Glutamatergic neuron (in vitro differentiated cells): ENCODE data around the gene DDX10. TPM values are rescaled to one million over a fixed set of nuclear protein-coding genes. Genes with fewer than 3 reads are reported as not detected.

Experiments
- DNase-seq: peaks from one replicate; pipeline ENCODE4 v3.0.0; 2022
- H3K27ac Mint-ChIP-seq: one replicate; pipeline ENCODE4 v1.8.0; 2020; ENCODE audit warnings: mild to moderate bottlenecking, mixed read lengths, inconsistent platforms; ENCODE audit not compliant: unreplicated experiment
- H3K27me3 Mint-ChIP-seq: one replicate; pipeline ENCODE4 v1.8.0; 2020; ENCODE audit warnings: mild to moderate bottlenecking, moderate library complexity, mixed read lengths, inconsistent platforms; ENCODE audit not compliant: unreplicated experiment
- H3K36me3 Mint-ChIP-seq: one replicate; pipeline ENCODE4 v1.8.0; 2020; ENCODE audit warnings: mild to moderate bottlenecking, mixed read lengths, inconsistent platforms; ENCODE audit not compliant: unreplicated experiment
- H3K4me1 Mint-ChIP-seq: one replicate; pipeline ENCODE4 v1.8.0; 2020; ENCODE audit warnings: mild to moderate bottlenecking, low read depth, mixed read lengths, inconsistent platforms; ENCODE audit not compliant: unreplicated experiment
- H3K4me3 Mint-ChIP-seq: one replicate; pipeline ENCODE4 v1.8.0; 2020; ENCODE audit warnings: mild to moderate bottlenecking, mixed read lengths, inconsistent platforms; ENCODE audit not compliant: unreplicated experiment
- H3K9me3 Mint-ChIP-seq: one replicate; pipeline ENCODE4 v1.8.0; 2020; ENCODE audit warnings: mild to moderate bottlenecking, moderate library complexity, mixed read lengths, inconsistent platforms; ENCODE audit not compliant: unreplicated experiment
- CTCF ChIP-seq: fragments of 200-600 bp; sonication (generic); IDR thresholded peaks from one replicate; pipeline ENCODE4 v1.5.0; 2021; ENCODE audit not compliant: partially characterized antibody, unreplicated experiment
- total RNA-seq: library from RNA; stranded (reverse); fragmentation: NEBNext Ultra II Directional; extraction: Animal tissue kit (Norgen Biotek cat#: 25700); gene quantifications from one replicate; pipeline ENCODE4 v1.2.1, GENCODE V29; 2021; ENCODE audit not compliant: unreplicated experiment

DDX10 gene
- total RNA-seq, 1 donor from 2014 or later: 18.8 TPM

- H3K4me3 Mint-ChIP-seq: no peak overlapping the region
- TF ChIP-seq CTCF: no peak
- no peaks in the 10 kb centered on the region for H3K36me3 Mint-ChIP-seq
Measured at GRCh38 chr11:108669711-108670110, 4.8 kb downstream of the DDX10 start.

GRCh38 chr11:108670451-108670850 is 5.6 kb downstream of the DDX10 start:
- no peak overlapping the region for H3K27ac Mint-ChIP-seq

More at GRCh38 chr11:108669711-108670110, 4.8 kb downstream of the DDX10 start:
- peaks cover 8% of the 10 kb centered on the region for H3K4me1 Mint-ChIP-seq
- DNase-seq: no peak
- H3K27me3 Mint-ChIP-seq: peaks cover 3% of the 10 kb centered on the region
- H3K27ac Mint-ChIP-seq: no peak overlapping the region
- H3K9me3 Mint-ChIP-seq: peaks cover 7% of the 10 kb centered on the region

GRCh38 chr11:108672113-108672512 is 7.2 kb downstream of the DDX10 start:
- no peak for DNase-seq
- no peaks in the 10 kb centered on the region for H3K27me3 Mint-ChIP-seq
- H3K9me3 Mint-ChIP-seq: peaks cover 3% of the 10 kb centered on the region

More at GRCh38 chr11:108670451-108670850, 5.6 kb downstream of the DDX10 start:
- DNase-seq: no peak
- peaks cover 8% of the 10 kb centered on the region for H3K4me1 Mint-ChIP-seq
- H3K4me3 Mint-ChIP-seq: no peak overlapping the region
- TF ChIP-seq CTCF: no peak
- H3K27me3 Mint-ChIP-seq: no peaks in the 10 kb centered on the region
- no peaks in the 10 kb centered on the region for H3K36me3 Mint-ChIP-seq
- peaks cover 3% of the 10 kb centered on the region for H3K9me3 Mint-ChIP-seq

GRCh38 chr11:108672786-108673185 is 7.9 kb downstream of the DDX10 start:
- peaks cover 3% of the 10 kb centered on the region for H3K9me3 Mint-ChIP-seq
- no peak overlapping the region for H3K27ac Mint-ChIP-seq

More at GRCh38 chr11:108672113-108672512, 7.2 kb downstream of the DDX10 start:
- no peak overlapping the region for H3K4me3 Mint-ChIP-seq
- TF ChIP-seq CTCF: no peak
- no peak overlapping the region for H3K27ac Mint-ChIP-seq
- H3K36me3 Mint-ChIP-seq: no peaks in the 10 kb centered on the region
- H3K4me1 Mint-ChIP-seq: no peaks in the 10 kb centered on the region

More at GRCh38 chr11:108672786-108673185, 7.9 kb downstream of the DDX10 start:
- no peak overlapping the region for H3K4me3 Mint-ChIP-seq
- DNase-seq: no peak
- H3K27me3 Mint-ChIP-seq: no peaks in the 10 kb centered on the region
- H3K4me1 Mint-ChIP-seq: no peaks in the 10 kb centered on the region
- no peak for TF ChIP-seq CTCF
- no peaks in the 10 kb centered on the region for H3K36me3 Mint-ChIP-seq
